Testis (tissue), 2 donors: Measurements from ENCODE around the gene TSC22D1.

Experiments used
- CTCF ChIP-seq, 3 experiments: fragments of 450-650 bp in 2 of 3; fragments of 200-600 bp in 1 of 3; sonication (generic) in 1 of 3; IDR thresholded peaks; one replicate each; pipeline ENCODE4 v1.5.1; 2016 to 2019; ENCODE audit warnings: antibody characterized with exemption in 3 of 3, mild to moderate bottlenecking in 2 of 3, moderate library complexity in 1 of 3
- POLR2A ChIP-seq: fragments of 450-650 bp; IDR thresholded peaks from one replicate; pipeline ENCODE4 v1.6.1; 2017; ENCODE audit warnings: antibody characterized with exemption, mild to moderate bottlenecking, moderate library complexity

DNA sequence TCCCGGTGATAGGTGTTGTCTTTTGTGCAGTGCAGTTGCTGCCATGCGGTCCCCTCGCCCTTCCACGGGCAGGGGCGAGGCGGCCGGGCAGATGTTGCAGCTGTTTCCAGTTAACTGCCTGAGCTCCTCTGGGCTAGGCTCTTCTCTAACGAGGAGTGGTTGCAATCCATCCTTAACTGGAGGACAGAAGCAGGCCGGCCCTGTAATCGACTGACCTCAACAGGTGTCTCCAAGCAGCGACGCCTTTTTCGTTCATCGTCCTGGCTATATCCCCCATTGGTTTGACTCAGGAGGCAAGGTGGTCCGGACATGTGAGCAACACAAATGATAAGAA is 1.9 kb upstream of the TSC22D1 start:
- no peak for TF ChIP-seq CTCF (IDR thresholded peaks at IDR 0.05)
- TF ChIP-seq POLR2A: no peak
